ENCODE results near the gene KIAA0825. TPM values are rescaled to one million over a fixed set of nuclear protein-coding genes. Genes with fewer than 3 reads are reported as not detected.

KIAA0825 gene
- total and polyA plus RNA-seq, 2 of the 8 experiments (the other 6 are each of a cell fraction or from before 2014, with no cell fraction given) = 0.60 to 1.0 TPM

DNA sequence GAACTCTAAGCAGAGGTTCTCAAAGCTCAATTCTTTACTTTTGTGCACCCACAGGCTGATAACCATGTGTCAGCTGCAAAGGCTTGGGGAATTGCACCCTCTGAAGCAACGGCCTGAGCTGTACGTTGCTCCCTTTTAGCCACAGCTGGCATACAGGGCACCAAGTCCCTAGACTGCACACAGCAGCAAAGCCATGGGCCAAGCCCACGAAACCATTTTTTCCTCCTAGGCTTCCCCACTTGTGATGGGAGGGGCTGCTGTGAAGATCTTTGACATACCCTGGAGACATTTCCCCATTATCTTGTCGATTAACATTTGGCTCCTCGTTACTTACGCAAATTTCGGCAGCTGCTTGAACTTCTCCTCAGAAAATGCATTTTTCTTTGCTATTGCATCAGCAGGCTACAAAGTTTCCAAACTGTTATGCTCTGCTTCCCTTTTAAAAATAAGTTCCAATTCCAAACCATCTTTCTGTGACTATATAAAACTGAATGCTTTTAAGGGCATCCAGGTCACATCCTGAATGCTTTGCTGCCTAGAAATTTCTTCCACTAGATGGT, 23.0 kb downstream of the KIAA0825 start:
- Histone ChIP-seq H4K5ac (ENCODE audit: insufficient read length, low read depth, low read length) (no peak overlapping the region), H3K79me2 (ENCODE audit: control insufficient read depth in 1 of 2, insufficient read depth in 2 of 2, low read length in 2 of 2) (no peaks in the 10 kb centered on the region), H3K36me3 (ENCODE audit: control insufficient read depth in 2 of 4, insufficient read depth in 4 of 4, low read length in 3 of 4) (no peaks in the 10 kb centered on the region), H2BK15ac (ENCODE audit: low read length) (no peak overlapping the region), H3K27ac (ENCODE audit: low read depth, low read length) (no peak overlapping the region), H3K79me1 (ENCODE audit: low read depth, low read length) (no peaks in the 10 kb centered on the region), H3K4me2 (ENCODE audit: insufficient read depth in 1 of 2, low read depth in 2 of 2, low read length in 2 of 2) (no peak overlapping the region), H3K23ac (ENCODE audit: insufficient read length) (no peak overlapping the region), H3K14ac (ENCODE audit: insufficient read length) (no peak overlapping the region), H3K4ac (replicated peaks; ENCODE audit: insufficient read length, low read depth, low read length) (no peak overlapping the region), H3K9me3 (ENCODE audit: insufficient read depth in 2 of 2, low read depth in 1 of 2, low read length in 1 of 2) (no peaks in the 10 kb centered on the region), H2BK5ac (ENCODE audit: low read depth, low read length) (no peak overlapping the region), H3K56ac (replicated peaks; ENCODE audit: insufficient read length, low read depth, low read length) (no peak overlapping the region), H2BK120ac (replicated peaks; ENCODE audit: low read depth, low read length) (no peak overlapping the region), H4K8ac (ENCODE audit: extremely low read depth, insufficient read depth, low read length) (no peak overlapping the region), H3K4me1 (replicated peaks in 1 of 4; ENCODE audit: control insufficient read depth in 3 of 4, insufficient read depth in 4 of 4, low read length in 3 of 4) (no peaks in the 10 kb centered on the region), H3K18ac (ENCODE audit: extremely low read depth, low read length) (no peak overlapping the region), H2AK5ac (ENCODE audit: low read depth, low read length) (no peak overlapping the region), H2BK12ac (ENCODE audit: low read depth, low read length) (no peak overlapping the region), H4K91ac (replicated peaks; ENCODE audit: insufficient read length, low read length) (no peak overlapping the region), H3K27me3 (replicated peaks in 1 of 4; ENCODE audit: control insufficient read depth in 3 of 4, extremely low read depth in 1 of 4, insufficient read depth in 3 of 4, low read length in 3 of 4) (no peaks in the 10 kb centered on the region), H3K9ac (replicated peaks in 1 of 4; ENCODE audit: extremely low read depth in 1 of 4, low read depth in 3 of 4, low read length in 3 of 4) (no peak overlapping the region), H3K4me3 (ENCODE audit: extremely low read depth in 1 of 4, insufficient read depth in 2 of 4, low read depth in 3 of 4, low read length in 4 of 4) (no peak overlapping the region), H2AFZ (ENCODE audit: low read length) (no peak overlapping the region), H2BK20ac (ENCODE audit: low read length) (no peak overlapping the region), H4K20me1 (replicated peaks in 1 of 2; ENCODE audit: control insufficient read depth in 1 of 2, insufficient read depth in 2 of 2, low read length in 2 of 2) (no peaks in the 10 kb centered on the region), H3K23me2 (ENCODE audit: low read depth, low read length) (no peaks in the 10 kb centered on the region)
- DNase-seq (ENCODE audit: low read depth in 1 of 2, low spot score in 2 of 2) = no peak
- TF ChIP-seq KDM1A (IDR thresholded peaks at IDR 0.05; ENCODE audit: borderline replicate concordance, low read length) (no peak), BCL11A (IDR thresholded peaks at IDR 0.05; ENCODE audit: low read depth in 2 of 2, low read length in 2 of 2) (no peak), TEAD4 (IDR thresholded peaks at IDR 0.05; ENCODE audit: low read depth, low read length) (no peak), SIRT6 (IDR thresholded peaks at IDR 0.05; ENCODE audit: low read length) (no peak), EZH2 (IDR thresholded peaks at IDR 0.05; ENCODE audit: low read depth, low read length, severe bottlenecking) (no peak), CHD1 (IDR thresholded peaks at IDR 0.05; ENCODE audit: low read depth, low read length) (no peak), RNF2 (IDR thresholded peaks at IDR 0.05; ENCODE audit: borderline replicate concordance, low read depth, low read length, missing control alignments, poor library complexity, severe bottlenecking) (no peak), MAX (IDR thresholded peaks at IDR 0.05) (no peak)
- WGBS, 2 experiments (ENCODE audit: extremely low coverage in 1 of 2, insufficient coverage in 1 of 2, insufficient read length in 1 of 2, insufficient replicate concordance in 2 of 2, low coverage in 1 of 2, low lambda C conversion rate in 2 of 2, missing lambda C conversion rate in 1 of 2) = 91% methylated on average over 7 of the region's 7 CpGs; no CpG with 5 or more reads in 1 of the 2 experiments
- ChIA-PET CTCF (ENCODE audit: partially characterized antibody) (interaction anchor here (0.6 to 0.9 kb wide), 2 partner anchors 10 to 16 kb away, joined by 3 read pairs; no protein-coding TSS in a partner anchor), POLR2A (ENCODE audit: partially characterized antibody) (no interaction called here)
- FAIRE-seq = peak; percentile 13
